H9 (cell line): ENCODE data around the gene KRT3. TPM values are rescaled to one million over a fixed set of nuclear protein-coding genes. Genes with fewer than 3 reads are reported as not detected.

Experiments
- DNase-seq: peaks from one replicate; pipeline ENCODE4 v3.0.0-alpha.2; 2017
- H2AFZ ChIP-seq: one replicate; pipeline ENCODE4 v1.6.1; 2013; ENCODE audit warnings: mild to moderate bottlenecking, low read length, control low read depth, moderate library complexity
- H2AK5ac ChIP-seq: 2 replicates; pipeline ENCODE4 v1.6.1; 2013; ENCODE audit warnings: low read length, control low read depth, mixed read lengths; ENCODE audit not compliant: insufficient read length
- H2BK120ac ChIP-seq: one replicate; pipeline ENCODE4 v1.6.1; 2013; ENCODE audit warnings: low read depth, mild to moderate bottlenecking, low read length, control low read depth, inconsistent platforms; ENCODE audit not compliant: poor library complexity, severe bottlenecking
- H2BK12ac ChIP-seq: 2 replicates; pipeline ENCODE4 v1.6.1; 2013; ENCODE audit warnings: low read length, control low read depth, mixed read lengths, low read depth; ENCODE audit not compliant: insufficient read length
- H2BK15ac ChIP-seq: 2 replicates; pipeline ENCODE4 v1.6.1; 2013; ENCODE audit warnings: low read depth, low read length, control low read depth
- H2BK20ac ChIP-seq: one replicate; pipeline ENCODE4 v1.6.1; 2013; ENCODE audit warnings: low read depth, mild to moderate bottlenecking, low read length, control low read depth, inconsistent platforms; ENCODE audit not compliant: poor library complexity, severe bottlenecking
- H2BK5ac ChIP-seq: 2 replicates; pipeline ENCODE4 v1.6.1; 2013; ENCODE audit warnings: low read length, control low read depth, mixed read lengths; ENCODE audit not compliant: insufficient read length
- H3K14ac ChIP-seq: 2 replicates; pipeline ENCODE4 v1.6.1; 2013; ENCODE audit warnings: low read length, control low read depth; ENCODE audit not compliant: insufficient read depth
- H3K18ac ChIP-seq: 2 replicates; pipeline ENCODE4 v1.6.1; 2013; ENCODE audit warnings: low read depth, mild to moderate bottlenecking, mixed read lengths, low read length, control low read depth; ENCODE audit not compliant: insufficient read length
- H3K23ac ChIP-seq: 2 replicates; pipeline ENCODE4 v1.6.1; 2013; ENCODE audit warnings: low read length, control low read depth, mixed read lengths, low read depth; ENCODE audit not compliant: insufficient read length
- H3K23me2 ChIP-seq: 2 replicates; pipeline ENCODE4 v1.6.1; 2013; ENCODE audit warnings: low read depth, mild to moderate bottlenecking, mixed read lengths, low read length, control low read depth; ENCODE audit not compliant: insufficient read length, poor library complexity, severe bottlenecking
- H3K27ac ChIP-seq: 2 replicates; pipeline ENCODE4 v1.5.1; 2013; ENCODE audit warnings: low read length, control low read depth, mixed read lengths, low read depth; ENCODE audit not compliant: insufficient read length
- H3K27me3 ChIP-seq: 2 replicates; pipeline ENCODE4 v1.6.1; 2013; ENCODE audit warnings: low read length, control low read depth, inconsistent platforms; ENCODE audit not compliant: insufficient read depth
- H3K4ac ChIP-seq: 2 replicates; pipeline ENCODE4 v1.6.1; 2013; ENCODE audit warnings: low read depth, mild to moderate bottlenecking, control low read depth, inconsistent platforms, low read length, moderate library complexity
- H3K4me1 ChIP-seq: 2 replicates; pipeline ENCODE4 v1.6.1; 2013; ENCODE audit warnings: low read length, control low read depth, inconsistent platforms; ENCODE audit not compliant: insufficient read depth
- H3K4me2 ChIP-seq: 2 replicates; pipeline ENCODE4 v1.6.1; 2013; ENCODE audit warnings: low read length, control low read depth, mixed read lengths; ENCODE audit not compliant: insufficient read length, insufficient read depth
- H3K56ac ChIP-seq: 2 replicates; pipeline ENCODE4 v1.6.1; 2013; ENCODE audit warnings: low read depth, mild to moderate bottlenecking, mixed read lengths, low read length, control low read depth; ENCODE audit not compliant: insufficient read length
- H3K79me1 ChIP-seq: 2 replicates; pipeline ENCODE4 v1.6.1; 2013; ENCODE audit warnings: low read depth, mild to moderate bottlenecking, moderate library complexity, low read length, control low read depth, inconsistent platforms; ENCODE audit not compliant: insufficient read depth, poor library complexity, severe bottlenecking
- H3K79me2 ChIP-seq: 2 replicates; pipeline ENCODE4 v1.6.1; 2013; ENCODE audit warnings: low read length, control low read depth, inconsistent platforms; ENCODE audit not compliant: insufficient read depth
- H3K9ac ChIP-seq: 2 replicates; pipeline ENCODE4 v1.6.1; 2013; ENCODE audit warnings: low read length, control low read depth, mixed read lengths; ENCODE audit not compliant: insufficient read length; ENCODE audit errors: extremely low read depth
- H3K9me3 ChIP-seq: one replicate; pipeline ENCODE4 v1.6.1; 2013; ENCODE audit warnings: low read depth, low read length, inconsistent platforms; ENCODE audit not compliant: control insufficient read depth
- H3T11ph ChIP-seq: one replicate; pipeline ENCODE4 v1.6.1; 2013; ENCODE audit warnings: mild to moderate bottlenecking, low read length, control low read depth, inconsistent platforms
- H4K20me1 ChIP-seq: one replicate; pipeline ENCODE4 v1.6.1; 2013; ENCODE audit not compliant: control insufficient read depth, insufficient read length, insufficient read depth
- H4K5ac ChIP-seq: 2 replicates; pipeline ENCODE4 v1.6.1; 2013; ENCODE audit warnings: low read depth, mild to moderate bottlenecking, mixed read lengths, low read length, control low read depth; ENCODE audit not compliant: insufficient read length
- H4K8ac ChIP-seq: replicated peaks from 2 replicates; pipeline ENCODE4 v1.6.1; 2013; ENCODE audit warnings: low read length, control low read depth, mixed read lengths, low read depth; ENCODE audit not compliant: insufficient read length
- H4K91ac ChIP-seq: 2 replicates; pipeline ENCODE4 v1.6.1; 2013; ENCODE audit warnings: low read depth, mild to moderate bottlenecking, moderate library complexity, mixed read lengths, low read length, control low read depth; ENCODE audit not compliant: insufficient read length
- H3K27ac Mint-ChIP-seq, 3 experiments: 2 replicates in 2 of 3; 3 replicates in 1 of 3; pipeline ENCODE4 v1.8.0; 2020 to 2021; ENCODE audit warnings: mixed read lengths in 3 of 3, mild to moderate bottlenecking in 1 of 3, moderate library complexity in 1 of 3
- H3K27me3 Mint-ChIP-seq: 2 replicates; pipeline ENCODE4 v1.8.0; 2021; ENCODE audit warnings: low read depth, mild to moderate bottlenecking, moderate library complexity, mixed read lengths
- H3K36me3 Mint-ChIP-seq, 3 experiments: 2 replicates in 2 of 3; 3 replicates in 1 of 3; pipeline ENCODE4 v1.8.0; 2020 to 2021; ENCODE audit warnings: low read depth in 3 of 3, mixed read lengths in 3 of 3; ENCODE audit not compliant: insufficient read depth in 1 of 3
- H3K4me1 Mint-ChIP-seq, 2 experiments: 2 replicates each; pipeline ENCODE4 v1.8.0; 2020; ENCODE audit warnings: mixed read lengths in 2 of 2
- H3K4me3 Mint-ChIP-seq, 2 experiments: 2 replicates in 1 of 2; 3 replicates in 1 of 2; pipeline ENCODE4 v1.8.0; 2020 to 2021; ENCODE audit warnings: mild to moderate bottlenecking in 2 of 2, mixed read lengths in 2 of 2, moderate library complexity in 1 of 2
- H3K9me3 Mint-ChIP-seq, 2 experiments: 2 replicates in 1 of 2; 3 replicates in 1 of 2; pipeline ENCODE4 v1.8.0; 2020; ENCODE audit warnings: mild to moderate bottlenecking in 2 of 2, mixed read lengths in 2 of 2, moderate library complexity in 1 of 2
- WGBS: extraction: QIAGEN DNeasy Blood & Tissue Kit; methylation state at CpG from one replicate; pipeline ENCODE4 v1.1.7; 2013; ENCODE audit warnings: missing lambda C conversion rate, low lambda C conversion rate, mixed read lengths; ENCODE audit not compliant: insufficient read length; ENCODE audit errors: extremely low coverage; 5-methylcytosine and 5-hydroxymethylcytosine counted together
- total RNA-seq: library from RNA; stranded (reverse); gene quantifications from 2 replicates; pipeline ENCODE4 v1.2.1, GENCODE V29; 2021
- TF ChIP-seq, protein P1 (sequence below): fragments of 200-600 bp; sonication (generic); conservative IDR thresholded peaks from 3 replicates; pipeline ENCODE4 v1.8.0; 2021; ENCODE audit warnings: antibody characterized with exemption, mild to moderate bottlenecking

Gene KRT3
- total RNA-seq, 1 experiment from 2014 or later: not detected

DNA sequence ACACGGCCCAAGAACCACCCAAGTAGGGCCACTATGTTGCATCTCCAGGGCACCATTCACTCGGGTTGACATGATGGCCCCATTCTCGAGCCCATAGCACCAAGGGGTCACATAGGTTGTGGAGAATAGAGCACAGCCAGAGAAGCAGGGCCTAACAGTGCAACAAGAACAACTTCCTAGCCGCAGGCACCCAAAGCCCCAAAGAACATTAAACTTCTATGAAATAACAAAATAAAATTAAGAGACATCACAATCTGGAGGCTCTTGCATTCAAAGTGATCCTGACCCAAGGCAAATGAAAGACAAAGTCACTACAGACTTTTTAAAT is 16.1 kb upstream of the KRT3 start:
- Mint-ChIP-seq H3K27me3 (peaks cover 13% of the 10 kb centered on the region), H3K36me3 (no peaks in the 10 kb centered on the region), H3K4me3 (no peak overlapping the region), H3K27ac (no peak overlapping the region), H3K4me1 (peaks cover 2 to 3% of the 10 kb centered on the region in 2 experiments; a peak in 2 of 4 replicates), H3K9me3 (no peaks in the 10 kb centered on the region)
- Histone ChIP-seq H3K27ac (no peak overlapping the region), H4K5ac (no peak overlapping the region), H4K8ac (no peak overlapping the region), H3K14ac (no peak overlapping the region), H2BK15ac (no peak overlapping the region), H3T11ph (no peak overlapping the region), H3K9me3 (no peaks in the 10 kb centered on the region), H2AK5ac (no peak overlapping the region), H3K79me1 (no peaks in the 10 kb centered on the region), H3K4me2 (no peak overlapping the region), H3K23me2 (no peaks in the 10 kb centered on the region), H2AFZ (no peak overlapping the region), H4K20me1 (no peaks in the 10 kb centered on the region), H3K18ac (no peak overlapping the region), H3K4me1 (no peaks in the 10 kb centered on the region), H3K27me3 (no peaks in the 10 kb centered on the region), H2BK5ac (no peak overlapping the region), H4K91ac (no peak overlapping the region), H3K4ac (no peak overlapping the region), H2BK12ac (no peak overlapping the region), H3K23ac (no peak overlapping the region), H2BK120ac (no peak overlapping the region), H3K9ac (no peak overlapping the region), H3K56ac (no peak overlapping the region), H3K79me2 (no peaks in the 10 kb centered on the region), H2BK20ac (no peak overlapping the region)
- TF ChIP-seq, protein P1, sequence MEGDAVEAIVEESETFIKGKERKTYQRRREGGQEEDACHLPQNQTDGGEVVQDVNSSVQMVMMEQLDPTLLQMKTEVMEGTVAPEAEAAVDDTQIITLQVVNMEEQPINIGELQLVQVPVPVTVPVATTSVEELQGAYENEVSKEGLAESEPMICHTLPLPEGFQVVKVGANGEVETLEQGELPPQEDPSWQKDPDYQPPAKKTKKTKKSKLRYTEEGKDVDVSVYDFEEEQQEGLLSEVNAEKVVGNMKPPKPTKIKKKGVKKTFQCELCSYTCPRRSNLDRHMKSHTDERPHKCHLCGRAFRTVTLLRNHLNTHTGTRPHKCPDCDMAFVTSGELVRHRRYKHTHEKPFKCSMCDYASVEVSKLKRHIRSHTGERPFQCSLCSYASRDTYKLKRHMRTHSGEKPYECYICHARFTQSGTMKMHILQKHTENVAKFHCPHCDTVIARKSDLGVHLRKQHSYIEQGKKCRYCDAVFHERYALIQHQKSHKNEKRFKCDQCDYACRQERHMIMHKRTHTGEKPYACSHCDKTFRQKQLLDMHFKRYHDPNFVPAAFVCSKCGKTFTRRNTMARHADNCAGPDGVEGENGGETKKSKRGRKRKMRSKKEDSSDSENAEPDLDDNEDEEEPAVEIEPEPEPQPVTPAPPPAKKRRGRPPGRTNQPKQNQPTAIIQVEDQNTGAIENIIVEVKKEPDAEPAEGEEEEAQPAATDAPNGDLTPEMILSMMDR: no peak
- WGBS: no CpG with 5 or more reads among the region's 4 CpGs
- DNase-seq: no peak
